ENCODE measurements around the gene MACO1. TPM values are rescaled to one million over a fixed set of nuclear protein-coding genes. Genes with fewer than 3 reads are reported as not detected.
A peak's percentile ranks its signal among the peaks of the same experiment; 100 is the strongest.

MACO1 gene
- total and polyA plus RNA-seq, 9 of the 15 experiments (the other 6 are each of a cell fraction or from before 2014, with no cell fraction given) = 4.6 to 28.4 (median 21.7) TPM

GRCh38 chr1:25482211-25482610, 51.5 kb downstream of the MACO1 start (continued):
- TF ChIP-seq, protein P1, sequence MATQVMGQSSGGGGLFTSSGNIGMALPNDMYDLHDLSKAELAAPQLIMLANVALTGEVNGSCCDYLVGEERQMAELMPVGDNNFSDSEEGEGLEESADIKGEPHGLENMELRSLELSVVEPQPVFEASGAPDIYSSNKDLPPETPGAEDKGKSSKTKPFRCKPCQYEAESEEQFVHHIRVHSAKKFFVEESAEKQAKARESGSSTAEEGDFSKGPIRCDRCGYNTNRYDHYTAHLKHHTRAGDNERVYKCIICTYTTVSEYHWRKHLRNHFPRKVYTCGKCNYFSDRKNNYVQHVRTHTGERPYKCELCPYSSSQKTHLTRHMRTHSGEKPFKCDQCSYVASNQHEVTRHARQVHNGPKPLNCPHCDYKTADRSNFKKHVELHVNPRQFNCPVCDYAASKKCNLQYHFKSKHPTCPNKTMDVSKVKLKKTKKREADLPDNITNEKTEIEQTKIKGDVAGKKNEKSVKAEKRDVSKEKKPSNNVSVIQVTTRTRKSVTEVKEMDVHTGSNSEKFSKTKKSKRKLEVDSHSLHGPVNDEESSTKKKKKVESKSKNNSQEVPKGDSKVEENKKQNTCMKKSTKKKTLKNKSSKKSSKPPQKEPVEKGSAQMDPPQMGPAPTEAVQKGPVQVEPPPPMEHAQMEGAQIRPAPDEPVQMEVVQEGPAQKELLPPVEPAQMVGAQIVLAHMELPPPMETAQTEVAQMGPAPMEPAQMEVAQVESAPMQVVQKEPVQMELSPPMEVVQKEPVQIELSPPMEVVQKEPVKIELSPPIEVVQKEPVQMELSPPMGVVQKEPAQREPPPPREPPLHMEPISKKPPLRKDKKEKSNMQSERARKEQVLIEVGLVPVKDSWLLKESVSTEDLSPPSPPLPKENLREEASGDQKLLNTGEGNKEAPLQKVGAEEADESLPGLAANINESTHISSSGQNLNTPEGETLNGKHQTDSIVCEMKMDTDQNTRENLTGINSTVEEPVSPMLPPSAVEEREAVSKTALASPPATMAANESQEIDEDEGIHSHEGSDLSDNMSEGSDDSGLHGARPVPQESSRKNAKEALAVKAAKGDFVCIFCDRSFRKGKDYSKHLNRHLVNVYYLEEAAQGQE (IDR thresholded peaks at IDR 0.05; ENCODE audit: borderline replicate concordance) = no peak
- TF ChIP-seq, protein P1 (CRISPR knock-in tag; IDR thresholded peaks at IDR 0.05; ENCODE audit: low read depth) = no peak
- TF ChIP-seq SOX6 (IDR thresholded peaks at IDR 0.05) (no peak), SP1 (CRISPR knock-in tag; IDR thresholded peaks at IDR 0.05) (no peak), GATA2 (CRISPR knock-in tag; IDR thresholded peaks at IDR 0.05) (peak; percentile 38; the same call in 1 of the 2 replicates), SMAD4 (CRISPR knock-in tag; conservative IDR thresholded peaks at IDR 0.05) (peak; percentile 22; the same call in 1 of the 2 replicates), ZNF431 (CRISPR knock-in tag; IDR thresholded peaks at IDR 0.05) (no peak), MBD2 (IDR thresholded peaks at IDR 0.05; ENCODE audit: borderline replicate concordance, low read depth) (no peak), KAT7 (CRISPR knock-in tag; IDR thresholded peaks at IDR 0.05; ENCODE audit: borderline replicate concordance) (no peak), IRF1 (CRISPR knock-in tag; IDR thresholded peaks at IDR 0.05; ENCODE audit: borderline replicate concordance) (no peak), HDGF (IDR thresholded peaks at IDR 0.05) (peak; percentile 41; the same call in 1 of the 2 replicates), POLR2AphosphoS5 (IDR thresholded peaks at IDR 0.05; ENCODE audit: control insufficient read depth, insufficient read depth, low read depth, low read length) (no peak), HDAC1 (IDR thresholded peaks at IDR 0.05) (peak in 1 of 2 experiments; percentile 19; a peak in 1 of 4 replicates), DNMT1 (IDR thresholded peaks at IDR 0.05) (no peak), KLF10 (CRISPR knock-in tag; IDR thresholded peaks at IDR 0.05) (no peak), C11orf30 (IDR thresholded peaks at IDR 0.05; ENCODE audit: low read depth) (no peak)
- TF ChIP-seq, protein P2, sequence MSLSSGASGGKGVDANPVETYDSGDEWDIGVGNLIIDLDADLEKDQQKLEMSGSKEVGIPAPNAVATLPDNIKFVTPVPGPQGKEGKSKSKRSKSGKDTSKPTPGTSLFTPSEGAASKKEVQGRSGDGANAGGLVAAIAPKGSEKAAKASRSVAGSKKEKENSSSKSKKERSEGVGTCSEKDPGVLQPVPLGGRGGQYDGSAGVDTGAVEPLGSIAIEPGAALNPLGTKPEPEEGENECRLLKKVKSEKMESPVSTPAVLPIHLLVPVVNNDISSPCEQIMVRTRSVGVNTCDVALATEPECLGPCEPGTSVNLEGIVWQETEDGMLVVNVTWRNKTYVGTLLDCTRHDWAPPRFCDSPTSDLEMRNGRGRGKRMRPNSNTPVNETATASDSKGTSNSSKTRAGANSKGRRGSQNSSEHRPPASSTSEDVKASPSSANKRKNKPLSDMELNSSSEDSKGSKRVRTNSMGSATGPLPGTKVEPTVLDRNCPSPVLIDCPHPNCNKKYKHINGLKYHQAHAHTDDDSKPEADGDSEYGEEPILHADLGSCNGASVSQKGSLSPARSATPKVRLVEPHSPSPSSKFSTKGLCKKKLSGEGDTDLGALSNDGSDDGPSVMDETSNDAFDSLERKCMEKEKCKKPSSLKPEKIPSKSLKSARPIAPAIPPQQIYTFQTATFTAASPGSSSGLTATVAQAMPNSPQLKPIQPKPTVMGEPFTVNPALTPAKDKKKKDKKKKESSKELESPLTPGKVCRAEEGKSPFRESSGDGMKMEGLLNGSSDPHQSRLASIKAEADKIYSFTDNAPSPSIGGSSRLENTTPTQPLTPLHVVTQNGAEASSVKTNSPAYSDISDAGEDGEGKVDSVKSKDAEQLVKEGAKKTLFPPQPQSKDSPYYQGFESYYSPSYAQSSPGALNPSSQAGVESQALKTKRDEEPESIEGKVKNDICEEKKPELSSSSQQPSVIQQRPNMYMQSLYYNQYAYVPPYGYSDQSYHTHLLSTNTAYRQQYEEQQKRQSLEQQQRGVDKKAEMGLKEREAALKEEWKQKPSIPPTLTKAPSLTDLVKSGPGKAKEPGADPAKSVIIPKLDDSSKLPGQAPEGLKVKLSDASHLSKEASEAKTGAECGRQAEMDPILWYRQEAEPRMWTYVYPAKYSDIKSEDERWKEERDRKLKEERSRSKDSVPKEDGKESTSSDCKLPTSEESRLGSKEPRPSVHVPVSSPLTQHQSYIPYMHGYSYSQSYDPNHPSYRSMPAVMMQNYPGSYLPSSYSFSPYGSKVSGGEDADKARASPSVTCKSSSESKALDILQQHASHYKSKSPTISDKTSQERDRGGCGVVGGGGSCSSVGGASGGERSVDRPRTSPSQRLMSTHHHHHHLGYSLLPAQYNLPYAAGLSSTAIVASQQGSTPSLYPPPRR (CRISPR knock-in tag; IDR thresholded peaks at IDR 0.05; ENCODE audit: borderline replicate concordance) = no peak

Measured in K562 (cell line).